A549 treated with ZK216348 at 1 μM for 4 hours (cell line): ENCODE data around the gene KRTCAP3. TPM values are rescaled to one million over a fixed set of nuclear protein-coding genes. Genes with fewer than 3 reads are reported as not detected.

Experiments used
- total RNA-seq: library from RNA; stranded (reverse); fragments of 200-300 nt; extraction: Qiagen RNA extraction; gene quantifications from 5 replicates; pipeline ENCODE4 v1.2.3, GENCODE V29; 2022; ENCODE audit warnings: low read depth

The KRTCAP3 gene, protein sequence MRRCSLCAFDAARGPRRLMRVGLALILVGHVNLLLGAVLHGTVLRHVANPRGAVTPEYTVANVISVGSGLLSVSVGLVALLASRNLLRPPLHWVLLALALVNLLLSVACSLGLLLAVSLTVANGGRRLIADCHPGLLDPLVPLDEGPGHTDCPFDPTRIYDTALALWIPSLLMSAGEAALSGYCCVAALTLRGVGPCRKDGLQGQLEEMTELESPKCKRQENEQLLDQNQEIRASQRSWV
- total RNA-seq = 0.64 to 0.94 TPM (median 0.74 TPM) in 5 replicates

DNA sequence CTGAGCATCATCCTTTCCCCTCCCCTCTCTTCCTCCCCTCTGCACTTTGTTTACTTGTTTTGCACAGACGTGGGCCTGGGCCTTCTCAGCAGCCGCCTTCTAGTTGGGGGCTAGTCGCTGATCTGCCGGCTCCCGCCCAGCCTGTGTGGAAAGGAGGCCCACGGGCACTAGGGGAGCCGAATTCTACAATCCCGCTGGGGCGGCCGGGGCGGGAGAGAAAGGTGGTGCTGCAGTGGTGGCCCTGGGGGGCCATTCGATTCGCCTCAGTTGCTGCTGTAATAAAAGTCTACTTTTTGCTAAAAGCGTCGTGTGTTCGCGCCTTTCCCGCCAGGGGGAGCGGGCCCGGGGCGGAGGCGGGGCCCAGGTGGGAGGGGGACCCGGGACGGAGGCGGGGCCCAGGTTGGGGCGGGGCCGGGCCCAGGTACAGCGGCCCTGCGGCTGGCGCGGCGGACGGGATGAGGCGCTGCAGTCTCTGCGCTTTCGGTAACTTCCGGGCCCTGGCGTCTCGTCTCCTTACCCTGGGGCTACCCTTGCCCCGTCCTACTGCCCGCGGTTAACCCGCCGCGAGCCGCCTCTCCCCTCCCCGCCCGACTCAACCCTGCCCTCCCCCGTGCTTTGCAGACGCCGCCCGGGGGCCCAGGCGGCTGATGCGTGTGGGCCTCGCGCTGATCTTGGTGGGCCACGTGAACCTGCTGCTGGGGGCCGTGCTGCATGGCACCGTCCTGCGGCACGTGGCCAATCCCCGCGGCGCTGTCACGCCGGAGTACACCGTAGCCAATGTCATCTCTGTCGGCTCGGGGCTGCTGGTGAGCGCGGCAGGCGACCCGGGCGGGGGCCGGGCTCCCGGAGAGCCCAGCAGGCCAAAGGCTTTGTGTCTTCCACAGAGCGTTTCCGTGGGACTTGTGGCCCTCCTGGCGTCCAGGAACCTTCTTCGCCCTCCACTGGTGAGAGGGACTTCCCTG, at the start of gene KRTCAP3:
Gene KRTCAP3, plus strand, starts transcription at position 424 of the 962 bp plus-strand sequence. Its CDS starts 32 bp downstream, at position 456.

GRCh38 chr2:27409321-27410073, 32.7 kb upstream of the KRTCAP3 start, which contains the start of gene PPM1G:
PPM1G (minus strand) TSS chr2:27409591; CDS start chr2:27409422, 169 bp downstream.

GRCh38 chr2:27428213-27428977, 13.8 kb upstream of the KRTCAP3 start, which contains the start of gene NRBP1:
NRBP1 (plus strand) TSS chr2:27428631; CDS start chr2:27433274, 4,643 bp downstream.

DNA sequence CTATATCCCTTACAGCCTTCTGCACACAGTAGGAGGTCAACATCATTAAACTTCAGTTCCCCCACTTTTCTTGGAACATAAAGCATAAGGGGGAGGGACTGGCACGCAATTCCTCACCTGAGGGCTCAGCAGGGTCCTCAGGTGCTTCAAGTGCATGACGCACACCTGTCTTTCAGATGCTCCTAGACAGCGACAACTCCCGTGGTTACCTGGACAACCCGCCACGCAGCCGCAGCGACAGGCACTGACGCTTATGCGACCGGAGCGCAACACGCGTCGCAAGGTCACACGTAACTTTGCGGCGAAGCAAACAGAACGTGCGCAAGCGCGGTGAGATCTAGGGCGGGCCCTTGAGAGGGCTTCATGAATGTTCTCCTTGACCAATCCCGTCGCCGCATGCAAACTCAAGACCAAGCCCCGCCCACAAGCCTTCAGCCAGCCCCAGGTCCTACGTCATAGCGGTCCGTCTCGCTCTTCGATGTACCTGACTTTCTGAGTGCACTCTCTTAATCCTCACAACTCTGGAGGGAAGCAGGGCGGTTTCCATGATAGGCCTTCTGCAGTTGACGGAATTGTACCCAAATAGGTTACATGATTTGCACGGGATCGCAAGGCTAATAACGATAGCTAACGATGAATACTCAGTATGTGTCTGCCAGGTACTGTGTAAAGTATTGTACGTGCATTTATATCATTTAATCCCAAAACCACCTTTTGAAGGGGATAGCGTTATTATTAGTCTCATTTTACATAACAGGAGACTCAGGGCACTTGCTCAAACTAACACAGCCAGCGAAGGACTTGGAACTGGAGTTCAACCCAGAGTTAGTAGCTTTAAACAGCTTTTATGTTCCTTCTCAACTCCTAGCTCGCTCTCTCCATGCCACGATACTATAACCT, 47.6 kb downstream of the KRTCAP3 start, which contains the start of gene IFT172:
Gene IFT172, minus strand, starts transcription at position 246 of the 900 bp plus-strand sequence. Its CDS starts 90 bp downstream, at position 156.

Other genes with a start within 250 kb of the KRTCAP3 start
- 204 to 216 TPM (median 209 TPM) in 5 replicates for gene ATRAID, start 230.3 kb upstream of the KRTCAP3 start, total RNA-seq
- 52.3 to 74.6 TPM (median 73.0 TPM) in 5 replicates for gene SLC5A6, start 230.1 kb upstream of the KRTCAP3 start, total RNA-seq
- gene CAD, start 225.0 kb upstream of the KRTCAP3 start, total RNA-seq = 38.9 to 70.4 TPM (median 69.8 TPM) in 5 replicates
- gene SLC30A3, start 179.3 kb upstream of the KRTCAP3 start, total RNA-seq = 1.9 to 4.2 TPM (median 3.6 TPM) in 5 replicates
- not detected in 5 replicates for gene DNAJC5G, start 166.9 kb upstream of the KRTCAP3 start, total RNA-seq
- gene TRIM54, start 160.0 kb upstream of the KRTCAP3 start, total RNA-seq = 0.40 to 0.73 TPM (median 0.57 TPM) in 5 replicates
- 1.3 to 2.5 TPM (median 1.6 TPM) in 5 replicates for gene UCN, start 133.9 kb upstream of the KRTCAP3 start, total RNA-seq
- 69.5 to 99.3 TPM (median 89.0 TPM) in 5 replicates for gene MPV17, start 119.3 kb upstream of the KRTCAP3 start, total RNA-seq
- 57.1 to 70.8 TPM (median 62.9 TPM) in 5 replicates for gene GTF3C2, start 85.6 kb upstream of the KRTCAP3 start, total RNA-seq
- 54.9 to 66.2 TPM (median 62.1 TPM) in 5 replicates for gene EIF2B4, start 72.0 kb upstream of the KRTCAP3 start, total RNA-seq
- 123 to 145 TPM (median 138 TPM) in 5 replicates for gene SNX17, start 71.8 kb upstream of the KRTCAP3 start, total RNA-seq
- 6.2 to 14.6 TPM (median 14.5 TPM) in 5 replicates for gene ZNF513, start 61.6 kb upstream of the KRTCAP3 start, total RNA-seq
- gene PPM1G, start 32.8 kb upstream of the KRTCAP3 start, total RNA-seq = 148 to 181 TPM (median 176 TPM) in 5 replicates
- gene NRBP1, start 13.8 kb upstream of the KRTCAP3 start, total RNA-seq = 111 to 138 TPM (median 135 TPM) in 5 replicates
- 6.6 to 12.6 TPM (median 8.8 TPM) in 5 replicates for gene IFT172, start 47.4 kb downstream of the KRTCAP3 start, total RNA-seq
- 3.3 to 6.4 TPM (median 4.1 TPM) in 5 replicates for gene FNDC4, start 52.8 kb downstream of the KRTCAP3 start, total RNA-seq
- 0.28 to 0.77 TPM (median 0.36 TPM) in 4 of 5 replicates, not detected in the other for gene GCKR, start 54.5 kb downstream of the KRTCAP3 start, total RNA-seq
- 15.5 to 19.4 TPM (median 18.4 TPM) in 5 replicates for gene ZNF512, start 140.7 kb downstream of the KRTCAP3 start, total RNA-seq
- 2.7 to 4.6 TPM (median 4.0 TPM) in 5 replicates for gene CCDC121, start 186.6 kb downstream of the KRTCAP3 start, total RNA-seq
- gene GPN1, start 186.7 kb downstream of the KRTCAP3 start, total RNA-seq = 56.4 to 60.1 TPM (median 59.8 TPM) in 5 replicates
- 26.4 to 34.3 TPM (median 32.0 TPM) in 5 replicates for gene SUPT7L, start 221.2 kb downstream of the KRTCAP3 start, total RNA-seq
- 30.4 to 42.7 TPM (median 31.5 TPM) in 5 replicates for gene SLC4A1AP, start 221.5 kb downstream of the KRTCAP3 start, total RNA-seq